Neuronal stem cell (in vitro differentiated cells): ENCODE data around the gene SLC2A14. TPM values are rescaled to one million over a fixed set of nuclear protein-coding genes. Genes with fewer than 3 reads are reported as not detected.
"Not testable (repeated sequence)": the region's sequence is repeated elsewhere in the genome, so short reads cannot be mapped to it uniquely, and the experiment has no call there.

Experiments
- DNase-seq: peaks from one replicate; pipeline ENCODE4 v3.0.0-alpha.2; 2013; ENCODE audit warnings: low spot score
- H2AFZ ChIP-seq: one replicate; pipeline ENCODE4 v1.6.1; 2013; ENCODE audit warnings: mild to moderate bottlenecking, low read length, inconsistent platforms
- H2AK5ac ChIP-seq: 2 replicates; pipeline ENCODE4 v1.6.1; 2013; ENCODE audit warnings: low read depth, mild to moderate bottlenecking, inconsistent platforms, low read length, moderate library complexity, mixed read lengths
- H2BK120ac ChIP-seq: 2 replicates; pipeline ENCODE4 v1.6.1; 2013; ENCODE audit warnings: low read depth, mild to moderate bottlenecking, inconsistent platforms, low read length, moderate library complexity, mixed read lengths
- H2BK12ac ChIP-seq: one replicate; pipeline ENCODE4 v1.6.1; 2013; ENCODE audit warnings: low read length, inconsistent platforms
- H2BK15ac ChIP-seq: 2 replicates; pipeline ENCODE4 v1.6.1; 2013; ENCODE audit warnings: mild to moderate bottlenecking, low read length, inconsistent platforms, mixed read lengths
- H2BK5ac ChIP-seq: one replicate; pipeline ENCODE4 v1.6.1; 2013; ENCODE audit warnings: inconsistent platforms, mild to moderate bottlenecking, low read length, moderate library complexity
- H3K14ac ChIP-seq: one replicate; pipeline ENCODE4 v1.6.1; 2013; ENCODE audit warnings: low read length, inconsistent platforms
- H3K18ac ChIP-seq: 2 replicates; pipeline ENCODE4 v1.6.1; 2013; ENCODE audit warnings: low read length, inconsistent platforms
- H3K23ac ChIP-seq: 2 replicates; pipeline ENCODE4 v1.6.1; 2013; ENCODE audit warnings: low read depth, mild to moderate bottlenecking, mixed read lengths, low read length, inconsistent platforms; ENCODE audit not compliant: poor library complexity
- H3K27ac ChIP-seq: replicated peaks from 3 replicates; pipeline ENCODE4 v1.5.1; 2013; ENCODE audit warnings: low read length, inconsistent platforms
- H3K27me3 ChIP-seq, 3 experiments: 2 replicates each; pipeline ENCODE4 v1.6.1; 2013; ENCODE audit warnings: low read length in 3 of 3, mild to moderate bottlenecking in 2 of 3, inconsistent platforms in 1 of 3, low read depth in 1 of 3, mixed read lengths in 1 of 3, moderate library complexity in 1 of 3; ENCODE audit not compliant: control insufficient read depth in 3 of 3, insufficient read depth in 3 of 3
- H3K36me3 ChIP-seq, 2 donors: replicated peaks in 1 of 2; 2 replicates each; pipeline ENCODE4 v1.6.1; 2013; ENCODE audit warnings: low read length in 2 of 2; ENCODE audit not compliant: control insufficient read depth in 2 of 2, insufficient read depth in 2 of 2
- H3K4ac ChIP-seq: 2 replicates; pipeline ENCODE4 v1.6.1; 2013; ENCODE audit warnings: inconsistent platforms, mild to moderate bottlenecking, low read length, moderate library complexity
- H3K4me1 ChIP-seq, 2 donors: 1 replicate in 1 of 2; 2 replicates in 1 of 2; pipeline ENCODE4 v1.6.1; 2013; ENCODE audit warnings: low read length in 2 of 2, low read depth in 1 of 2; ENCODE audit not compliant: control insufficient read depth in 2 of 2, insufficient read depth in 1 of 2
- H3K4me2 ChIP-seq: one replicate; pipeline ENCODE4 v1.6.1; 2013; ENCODE audit warnings: mild to moderate bottlenecking, low read length, inconsistent platforms; ENCODE audit not compliant: insufficient read depth, poor library complexity, severe bottlenecking
- H3K4me3 ChIP-seq, 2 donors: 2 replicates each; pipeline ENCODE4 v1.5.1; 2013; ENCODE audit warnings: low read length in 2 of 2, mild to moderate bottlenecking in 2 of 2, inconsistent platforms in 1 of 2, moderate library complexity in 1 of 2
- H3K79me1 ChIP-seq: one replicate; pipeline ENCODE4 v1.6.1; 2013; ENCODE audit warnings: low read depth, mild to moderate bottlenecking, inconsistent platforms, low read length, moderate library complexity
- H3K9ac ChIP-seq: one replicate; pipeline ENCODE4 v1.6.1; 2013; ENCODE audit warnings: mild to moderate bottlenecking, low read depth, low read length, inconsistent platforms; ENCODE audit not compliant: poor library complexity
- H3K9me3 ChIP-seq, 2 donors: replicated peaks in 1 of 2; 2 replicates each; pipeline versions ENCODE3 to v1.6.1; 2013; ENCODE audit warnings: low read length in 2 of 2, mild to moderate bottlenecking in 2 of 2, inconsistent platforms in 1 of 2, low read depth in 1 of 2, mixed read lengths in 1 of 2, moderate library complexity in 1 of 2; ENCODE audit not compliant: control insufficient read depth in 2 of 2, insufficient read depth in 1 of 2
- H4K8ac ChIP-seq: one replicate; pipeline ENCODE4 v1.6.1; 2013; ENCODE audit warnings: low read depth, mild to moderate bottlenecking, inconsistent platforms, low read length, moderate library complexity
- H4K91ac ChIP-seq: one replicate; pipeline ENCODE4 v1.6.1; 2013; ENCODE audit warnings: low read length, low read depth, mild to moderate bottlenecking, inconsistent platforms; ENCODE audit not compliant: poor library complexity
- WGBS, 2 donors: extraction: QIAGEN DNeasy Blood & Tissue Kit; methylation state at CpG; one replicate each; pipeline ENCODE4 v1.1.7; 2013; ENCODE audit warnings: missing lambda C conversion rate in 2 of 2, mixed read lengths in 1 of 2; ENCODE audit not compliant: insufficient read length in 2 of 2, insufficient replicate concordance in 1 of 2; ENCODE audit errors: extremely low coverage in 2 of 2; 5-methylcytosine and 5-hydroxymethylcytosine counted together
- polyA plus RNA-seq, 2 experiments: library from polyadenylated mRNA; stranded (reverse); fragments of 200-250 nt; gene quantifications; one replicate each; pipeline ENCODE4 v1.2.3, GENCODE V29; 2013

The SLC2A14 gene
- polyA plus RNA-seq (2013, experiment 1 of 2) = 0.77 TPM
- polyA plus RNA-seq (2013, experiment 2 of 2) = 1.1 TPM

DNA sequence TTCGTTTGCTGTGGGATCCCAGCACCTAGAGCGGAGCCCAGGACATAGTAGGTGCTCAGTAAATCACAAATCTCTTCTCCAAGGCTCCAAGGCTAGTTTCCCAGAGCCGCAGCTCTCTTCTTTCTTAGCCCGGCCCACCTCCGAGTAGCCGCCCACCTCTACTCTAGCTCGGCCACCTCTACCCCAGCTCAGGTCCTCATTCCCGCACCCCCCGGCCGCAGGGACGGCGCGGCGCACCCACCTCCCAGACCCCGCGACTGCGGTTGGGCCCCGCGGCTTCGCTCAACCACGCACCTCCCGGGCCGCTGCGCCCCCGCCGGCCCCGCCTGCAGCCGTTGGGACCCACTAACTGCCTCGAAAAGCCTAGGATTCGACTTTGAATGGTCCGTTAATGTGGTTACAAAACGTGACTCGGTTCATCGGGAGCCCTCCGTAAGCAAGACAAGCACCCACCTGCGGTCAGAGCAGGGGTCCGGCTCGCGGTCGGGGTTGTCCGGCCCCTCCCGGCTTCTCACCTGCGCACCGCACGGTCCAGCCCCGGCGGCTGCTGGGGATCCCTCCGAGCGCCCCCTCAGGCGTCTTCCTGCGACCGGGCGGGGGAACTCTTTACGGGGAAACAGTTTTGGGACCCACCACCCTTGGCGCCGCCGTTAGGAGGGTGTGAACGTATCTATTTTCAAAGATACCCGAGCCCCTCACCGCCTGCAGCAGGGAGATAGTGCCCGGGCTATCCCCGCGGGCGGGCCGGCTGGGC is at the start of gene SLC2A14:
SLC2A14 (minus strand) TSS at position 350 of the 754 bp plus-strand sequence. CDS start 3,035 bp downstream, outside the sequence.
- Histone ChIP-seq H4K91ac (no peak within 1 kb of the TSS), H4K8ac (no peak within 1 kb of the TSS), H3K4me1 (no peaks in the 10 kb centered on the region), H3K9me3 (no peaks in the 10 kb centered on the region), H3K4me3 (no peak within 1 kb of the TSS), H3K27ac (no peak within 1 kb of the TSS), H2BK12ac (no peak within 1 kb of the TSS), H2BK5ac (no peak within 1 kb of the TSS), H3K36me3 (no peaks in the 10 kb centered on the region), H3K4ac (no peak within 1 kb of the TSS), H3K14ac (no peak within 1 kb of the TSS), H2BK15ac (no peak within 1 kb of the TSS), H3K27me3 (no peaks in the 10 kb centered on the region), H3K79me1 (no peaks in the 10 kb centered on the region), H2BK120ac (no peak within 1 kb of the TSS), H2AFZ (no peak within 1 kb of the TSS), H3K18ac (no peak within 1 kb of the TSS), H3K23ac (no peak within 1 kb of the TSS), H3K9ac (no peak within 1 kb of the TSS), H2AK5ac (no peak within 1 kb of the TSS), H3K4me2 (no peak within 1 kb of the TSS)
- WGBS, 2 donors = no CpG with 5 or more reads among the region's 65 CpGs
- no peak for DNase-seq

DNA sequence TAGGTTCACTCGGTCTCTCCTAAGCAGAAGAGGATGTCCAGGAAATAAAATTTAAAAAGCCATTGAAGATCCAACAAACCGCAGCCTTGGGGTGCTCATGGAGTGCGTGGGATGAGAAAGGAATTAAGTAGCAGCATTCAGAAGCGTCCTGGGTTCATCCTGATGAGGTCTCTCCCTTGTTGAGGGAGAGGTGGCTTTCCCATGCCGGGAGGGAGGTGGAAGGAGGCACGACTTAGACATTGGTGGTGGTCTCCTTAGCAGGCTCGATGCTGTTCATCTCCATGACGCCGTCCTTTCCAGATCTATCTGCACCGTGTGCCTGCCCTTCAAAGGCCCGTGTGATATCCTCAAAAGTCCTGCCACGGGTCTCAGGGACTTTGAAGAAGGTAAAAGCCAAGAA is 48.5 kb upstream of the SLC2A14 start:
- not testable (repeated sequence) for H2BK12ac ChIP-seq, H2BK120ac ChIP-seq, H3K27me3 ChIP-seq, H3K4ac ChIP-seq, H3K14ac ChIP-seq, H3K27ac ChIP-seq, H3K23ac ChIP-seq, H3K4me3 ChIP-seq, H3K4me2 ChIP-seq, H3K4me1 ChIP-seq, H2BK15ac ChIP-seq, H2AFZ ChIP-seq, H4K91ac ChIP-seq, H3K18ac ChIP-seq, H4K8ac ChIP-seq, H3K79me1 ChIP-seq, H2BK5ac ChIP-seq, DNase-seq, H2AK5ac ChIP-seq, H3K9me3 ChIP-seq, H3K9ac ChIP-seq
- peaks cover 26 to 81% of the 10 kb centered on the region in 2 donors for H3K36me3 ChIP-seq
- no CpG with 5 or more reads among the region's 12 CpGs for WGBS, 2 donors

DNA sequence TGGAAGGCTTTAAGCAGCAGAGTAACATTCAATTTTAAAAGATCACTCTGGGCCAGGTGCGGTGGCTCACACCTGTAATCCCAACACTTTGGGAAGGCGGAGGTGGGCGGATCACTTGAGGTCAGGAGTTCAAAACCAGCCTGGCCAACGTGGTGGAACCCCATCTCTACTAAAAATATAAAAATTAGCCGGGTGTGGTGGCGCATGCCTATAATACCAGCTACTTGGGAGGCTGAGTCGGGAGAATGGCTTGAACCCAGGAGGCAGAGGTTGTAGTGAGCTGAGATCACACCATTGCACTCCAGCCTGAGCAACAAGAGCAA is 45.5 kb upstream of the SLC2A14 start:
- not testable (repeated sequence) for H4K91ac ChIP-seq, H2AFZ ChIP-seq, H3K27me3 ChIP-seq, H2BK12ac ChIP-seq, H2BK120ac ChIP-seq, H2BK5ac ChIP-seq, H2AK5ac ChIP-seq, H2BK15ac ChIP-seq, H3K4me2 ChIP-seq, H3K9ac ChIP-seq, H3K4me3 ChIP-seq, H3K4ac ChIP-seq, H3K18ac ChIP-seq, H3K79me1 ChIP-seq, H3K23ac ChIP-seq, H3K9me3 ChIP-seq, H3K27ac ChIP-seq, H3K14ac ChIP-seq, H3K4me1 ChIP-seq, H4K8ac ChIP-seq, DNase-seq
- H3K36me3 ChIP-seq = peaks cover 18 to 58% of the 10 kb centered on the region in 2 donors
- no CpG with 5 or more reads among the region's 7 CpGs for WGBS, 2 donors

DNA sequence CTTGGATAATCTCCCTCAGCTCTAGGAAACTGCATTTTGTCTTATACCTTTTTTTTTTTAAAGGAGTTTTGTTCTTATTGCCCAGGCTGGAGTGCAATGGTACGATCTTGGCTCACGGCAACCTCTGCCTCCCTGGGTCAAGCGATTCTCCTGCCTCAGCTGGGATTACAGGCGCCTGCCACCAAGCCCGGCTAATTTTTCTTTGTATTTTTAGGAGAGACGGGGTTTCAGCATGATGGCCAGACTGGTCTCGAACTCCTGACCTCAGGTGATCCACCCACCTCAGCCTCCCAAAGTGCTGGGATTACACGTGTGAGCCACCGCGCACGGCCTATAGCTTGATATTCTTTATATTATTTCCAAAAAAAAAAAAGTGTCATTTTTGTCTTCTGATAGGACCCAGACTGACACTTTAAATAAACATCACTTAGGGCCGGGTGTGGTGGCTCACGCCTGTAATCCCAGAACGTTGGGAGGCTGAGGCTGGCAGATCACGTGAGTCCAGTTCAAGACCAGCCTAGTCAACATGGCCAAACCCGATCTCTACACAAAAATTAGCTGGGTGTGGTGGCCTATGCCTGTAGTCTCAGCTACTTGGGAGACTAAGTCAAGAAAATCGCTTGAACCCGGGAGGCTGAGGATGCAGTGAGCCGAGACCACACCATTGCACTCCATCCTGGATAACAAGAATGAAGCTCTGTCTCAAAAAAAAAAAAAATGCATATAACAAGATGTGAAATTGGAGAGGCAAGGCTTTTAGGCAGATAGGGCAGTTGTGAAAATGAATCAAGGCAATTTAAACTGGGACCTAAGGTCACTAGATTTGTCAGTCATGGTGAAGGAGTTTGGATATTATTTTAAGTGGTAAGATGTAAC is 44.9 kb upstream of the SLC2A14 start:
- H3K9ac ChIP-seq = no peak overlapping the region
- no peak overlapping the region for H3K27ac ChIP-seq
- no peak overlapping the region for H2AFZ ChIP-seq
- H2BK12ac ChIP-seq = no peak overlapping the region
- H3K4me1 ChIP-seq = peaks cover 0 to 2% of the 10 kb centered on the region in 2 donors
- H3K23ac ChIP-seq = no peak overlapping the region
- H3K4ac ChIP-seq = no peak overlapping the region
- no peak overlapping the region for H2BK15ac ChIP-seq
- no peak overlapping the region for H3K18ac ChIP-seq
- no peak for DNase-seq
- H2AK5ac ChIP-seq = no peak overlapping the region
- H4K8ac ChIP-seq = no peak overlapping the region
- no CpG with 5 or more reads among the region's 19 CpGs for WGBS, 2 donors
- no peak overlapping the region for H2BK5ac ChIP-seq
- no peak overlapping the region for H3K14ac ChIP-seq
- H3K36me3 ChIP-seq = peaks cover 12 to 52% of the 10 kb centered on the region in 2 donors
- peak overlapping the region; percentile 72 for H2BK120ac ChIP-seq
- H3K27me3 ChIP-seq = no peaks in the 10 kb centered on the region
- peaks cover 0 to 4% of the 10 kb centered on the region in 2 donors for H3K9me3 ChIP-seq
- no peak overlapping the region for H4K91ac ChIP-seq
- no peak overlapping the region for H3K4me3 ChIP-seq
- H3K79me1 ChIP-seq = no peaks in the 10 kb centered on the region
- no peak overlapping the region for H3K4me2 ChIP-seq
